Activated naive CD8-positive, alpha-beta T cell (primary cell): ENCODE measurements around the gene NR2C2.

Experiments used
- H3K27ac Mint-ChIP-seq: one replicate; pipeline ENCODE4 v1.8.0; 2021; ENCODE audit warnings: mixed read lengths
- H3K27me3 Mint-ChIP-seq: one replicate; pipeline ENCODE4 v1.8.0; 2021; ENCODE audit warnings: mixed read lengths
- H3K36me3 Mint-ChIP-seq: one replicate; pipeline ENCODE4 v1.8.0; 2021; ENCODE audit warnings: mixed read lengths
- H3K4me1 Mint-ChIP-seq: one replicate; pipeline ENCODE4 v1.8.0; 2021; ENCODE audit warnings: low read depth, mixed read lengths
- H3K4me3 Mint-ChIP-seq: one replicate; pipeline ENCODE4 v1.8.0; 2021; ENCODE audit warnings: mild to moderate bottlenecking, mixed read lengths
- H3K9me3 Mint-ChIP-seq: one replicate; pipeline ENCODE4 v1.8.0; 2021; ENCODE audit warnings: low read depth, mixed read lengths

The NR2C2 gene

GRCh38 chr3:14913926-14914778 is 33.2 kb upstream of the NR2C2 start:
- peaks cover 1% of the 10 kb centered on the region for H3K27me3 Mint-ChIP-seq
- no peaks in the 10 kb centered on the region for H3K9me3 Mint-ChIP-seq
- H3K27ac Mint-ChIP-seq: no peak overlapping the region
- no peaks in the 10 kb centered on the region for H3K36me3 Mint-ChIP-seq
- H3K4me3 Mint-ChIP-seq: no peak overlapping the region
- H3K4me1 Mint-ChIP-seq: no peaks in the 10 kb centered on the region

GRCh38 chr3:14914779-14915117 is 32.6 kb upstream of the NR2C2 start:
- no peak overlapping the region for H3K27ac Mint-ChIP-seq

GRCh38 chr3:14915636-14916222 is 31.7 kb upstream of the NR2C2 start:
- Mint-ChIP-seq H3K4me3 (no peak overlapping the region), H3K4me1 (no peaks in the 10 kb centered on the region), H3K27me3 (peaks cover 1% of the 10 kb centered on the region), H3K27ac (no peak overlapping the region), H3K9me3 (no peaks in the 10 kb centered on the region), H3K36me3 (no peaks in the 10 kb centered on the region)

More at GRCh38 chr3:14914779-14915117, 32.6 kb upstream of the NR2C2 start:
- Mint-ChIP-seq H3K36me3 (no peaks in the 10 kb centered on the region), H3K9me3 (no peaks in the 10 kb centered on the region), H3K4me3 (no peak overlapping the region), H3K4me1 (no peaks in the 10 kb centered on the region), H3K27me3 (peaks cover 1% of the 10 kb centered on the region)

- no peak overlapping the region for H3K27ac Mint-ChIP-seq
- no peaks in the 10 kb centered on the region for H3K36me3 Mint-ChIP-seq
These were observed 29.0 kb upstream of the NR2C2 start for GRCh38 chr3:14918356-14918860.

GRCh38 chr3:14920536-14920935 is 26.8 kb upstream of the NR2C2 start:
- Mint-ChIP-seq H3K36me3 (no peaks in the 10 kb centered on the region), H3K9me3 (no peaks in the 10 kb centered on the region), H3K4me1 (no peaks in the 10 kb centered on the region), H3K27ac (no peak overlapping the region), H3K27me3 (no peaks in the 10 kb centered on the region), H3K4me3 (no peak overlapping the region)

More at GRCh38 chr3:14918356-14918860, 29.0 kb upstream of the NR2C2 start:
- Mint-ChIP-seq H3K9me3 (no peaks in the 10 kb centered on the region), H3K4me1 (no peaks in the 10 kb centered on the region), H3K27me3 (no peaks in the 10 kb centered on the region), H3K4me3 (no peak overlapping the region)

- H3K27me3 Mint-ChIP-seq: no peaks in the 10 kb centered on the region
- H3K4me1 Mint-ChIP-seq: no peaks in the 10 kb centered on the region
- H3K27ac Mint-ChIP-seq: no peak overlapping the region
- no peaks in the 10 kb centered on the region for H3K9me3 Mint-ChIP-seq
- H3K36me3 Mint-ChIP-seq: no peaks in the 10 kb centered on the region
- H3K4me3 Mint-ChIP-seq: no peak overlapping the region
These were observed 26.3 kb upstream of the NR2C2 start for GRCh38 chr3:14921034-14921616.

- H3K27ac Mint-ChIP-seq: no peak overlapping the region
- no peak overlapping the region for H3K4me3 Mint-ChIP-seq
- H3K36me3 Mint-ChIP-seq: no peaks in the 10 kb centered on the region
- no peaks in the 10 kb centered on the region for H3K27me3 Mint-ChIP-seq
- no peaks in the 10 kb centered on the region for H3K9me3 Mint-ChIP-seq
- H3K4me1 Mint-ChIP-seq: no peaks in the 10 kb centered on the region
These were observed 25.3 kb upstream of the NR2C2 start for GRCh38 chr3:14921811-14922705.

GRCh38 chr3:14922863-14923262 is 24.5 kb upstream of the NR2C2 start:
- Mint-ChIP-seq H3K27ac (no peak overlapping the region), H3K9me3 (no peaks in the 10 kb centered on the region), H3K4me1 (no peaks in the 10 kb centered on the region), H3K27me3 (no peaks in the 10 kb centered on the region), H3K4me3 (no peak overlapping the region), H3K36me3 (no peaks in the 10 kb centered on the region)

- H3K36me3 Mint-ChIP-seq: no peaks in the 10 kb centered on the region
- no peaks in the 10 kb centered on the region for H3K27me3 Mint-ChIP-seq
- H3K27ac Mint-ChIP-seq: no peak overlapping the region
- H3K4me1 Mint-ChIP-seq: no peaks in the 10 kb centered on the region
- no peak overlapping the region for H3K4me3 Mint-ChIP-seq
- H3K9me3 Mint-ChIP-seq: no peaks in the 10 kb centered on the region
These were observed 23.9 kb upstream of the NR2C2 start for GRCh38 chr3:14923476-14923875.

GRCh38 chr3:14925729-14926591 is 21.4 kb upstream of the NR2C2 start:
- Mint-ChIP-seq H3K27me3 (no peaks in the 10 kb centered on the region), H3K9me3 (no peaks in the 10 kb centered on the region), H3K4me1 (no peaks in the 10 kb centered on the region), H3K4me3 (no peak overlapping the region), H3K27ac (no peak overlapping the region), H3K36me3 (no peaks in the 10 kb centered on the region)

- no peaks in the 10 kb centered on the region for H3K36me3 Mint-ChIP-seq
- peaks cover 1% of the 10 kb centered on the region for H3K27me3 Mint-ChIP-seq
- H3K4me3 Mint-ChIP-seq: no peak overlapping the region
- no peaks in the 10 kb centered on the region for H3K9me3 Mint-ChIP-seq
- no peak overlapping the region for H3K27ac Mint-ChIP-seq
- no peaks in the 10 kb centered on the region for H3K4me1 Mint-ChIP-seq
These were observed 20.8 kb upstream of the NR2C2 start for GRCh38 chr3:14926592-14926991.

- Mint-ChIP-seq H3K4me3 (no peak overlapping the region), H3K9me3 (no peaks in the 10 kb centered on the region), H3K4me1 (no peaks in the 10 kb centered on the region), H3K27me3 (peaks cover 1% of the 10 kb centered on the region), H3K36me3 (no peaks in the 10 kb centered on the region), H3K27ac (no peak overlapping the region)
These were observed 20.1 kb upstream of the NR2C2 start for GRCh38 chr3:14927308-14927707.

GRCh38 chr3:14929310-14930074 is 17.9 kb upstream of the NR2C2 start:
- Mint-ChIP-seq H3K36me3 (no peaks in the 10 kb centered on the region), H3K9me3 (no peaks in the 10 kb centered on the region), H3K27ac (no peak overlapping the region), H3K4me1 (no peaks in the 10 kb centered on the region), H3K4me3 (no peak overlapping the region), H3K27me3 (peaks cover 1% of the 10 kb centered on the region)
